ENCODE results near the gene LRRC27. TPM values are rescaled to one million over a fixed set of nuclear protein-coding genes. Genes with fewer than 3 reads are reported as not detected.
A peak's percentile ranks its signal among the peaks of the same experiment; 100 is the strongest.

Gene LRRC27
- total RNA-seq, 1 experiment from 2014 or later, result 4.1 TPM

- Histone ChIP-seq H3K27ac (ENCODE audit: low read depth, low read length) (peak overlapping the region; percentile 82), H3K4me1 (ENCODE audit: control insufficient read depth in 1 of 2, insufficient read depth in 2 of 2, low read length in 2 of 2) (peaks cover 33 to 42% of the 10 kb centered on the region in 2 experiments), H3K4me2 (ENCODE audit: low read length) (peak overlapping the region; percentile 70), H3K4me3 (replicated peaks in 1 of 2; ENCODE audit: low read depth in 1 of 2, low read length in 2 of 2) (peak overlapping the region in 1 of 2 experiments; percentile 33; a peak in 1 of 4 replicates), H3K79me2 (ENCODE audit: insufficient read depth, low read length) (peaks cover 7% of the 10 kb centered on the region; the same call in 1 of the 2 replicates), H4K20me1 (ENCODE audit: insufficient read depth) (no peaks in the 10 kb centered on the region), H3K36me3 (ENCODE audit: control insufficient read depth in 1 of 2, insufficient read depth in 2 of 2, low read length in 2 of 2) (peaks cover 0 to 1% of the 10 kb centered on the region in 2 experiments; a peak in 1 of 4 replicates), H3K27me3 (ENCODE audit: insufficient read depth, low read length) (no peaks in the 10 kb centered on the region), H3K9ac (ENCODE audit: low read length) (peak overlapping the region; percentile 55), H3K9me3 (ENCODE audit: control insufficient read depth in 1 of 2, insufficient read depth in 1 of 2, low read depth in 1 of 2, low read length in 2 of 2) (no peaks in the 10 kb centered on the region), H3K9me2 (ENCODE audit: insufficient read depth) (no peaks in the 10 kb centered on the region), H2AFZ (ENCODE audit: low read depth, low read length, poor library complexity, severe bottlenecking) (no peak overlapping the region)
- RAD21 ChIA-PET (ENCODE audit: low non-redundant PET in 1 of 2, low total read pairs in 2 of 2, uncharacterized antibody in 2 of 2, unreplicated experiment in 2 of 2), result no interaction called here
- BruUV-seq (replicated peaks), result no TSS peak
- CTCF ChIA-PET, result no interaction called here
- no peak for ATAC-seq
- POLR2A ChIA-PET, result interaction anchor here (0.8 kb wide), 1 partner anchor 26 kb away, joined by 3 read pairs; no protein-coding TSS in a partner anchor
- intact Hi-C loops (cut with micrococcal nuclease), result no loop called here
- TF ChIP-seq ZNF274 (IDR thresholded peaks at IDR 0.05; ENCODE audit: low read depth, low read length) (no peak), POLR2A (IDR thresholded peaks at IDR 0.05; ENCODE audit: borderline replicate concordance, extremely low read depth, insufficient read depth, insufficient read length) (no peak), ATF3 (IDR thresholded peaks at IDR 0.05) (no peak), REST (IDR thresholded peaks at IDR 0.05; ENCODE audit: low read depth) (no peak), JUND (IDR thresholded peaks at IDR 0.05) (no peak), CBX3 (IDR thresholded peaks at IDR 0.05; ENCODE audit: low read depth) (no peak), MAX (IDR thresholded peaks at IDR 0.05) (no peak), SRF (IDR thresholded peaks at IDR 0.05; ENCODE audit: low read depth) (no peak), POLR2AphosphoS5 (IDR thresholded peaks at IDR 0.05; ENCODE audit: low read depth, low read length) (no peak), SIN3A (IDR thresholded peaks at IDR 0.05; ENCODE audit: low read depth) (no peak), RAD21 (IDR thresholded peaks at IDR 0.05; ENCODE audit: low read depth) (no peak), ELF1 (IDR thresholded peaks at IDR 0.05; ENCODE audit: borderline replicate concordance, low read depth) (no peak), FOSL1 (IDR thresholded peaks at IDR 0.05; ENCODE audit: low read depth) (no peak)
- no peak for DNase-seq (ENCODE audit: low read depth, low spot score)
Measured at GRCh38 chr10:132420469-132420980, 88.5 kb downstream of the LRRC27 start.
